HG03571 (cell line): Measurements from ENCODE around the gene PTPRN2.

Source experiments
- ATAC-seq: cut with Tn5 transposase; IDR thresholded peaks from one replicate; pipeline ENCODE4 v1.9.1; 2021; ENCODE audit not compliant: unreplicated experiment

Gene PTPRN2

DNA sequence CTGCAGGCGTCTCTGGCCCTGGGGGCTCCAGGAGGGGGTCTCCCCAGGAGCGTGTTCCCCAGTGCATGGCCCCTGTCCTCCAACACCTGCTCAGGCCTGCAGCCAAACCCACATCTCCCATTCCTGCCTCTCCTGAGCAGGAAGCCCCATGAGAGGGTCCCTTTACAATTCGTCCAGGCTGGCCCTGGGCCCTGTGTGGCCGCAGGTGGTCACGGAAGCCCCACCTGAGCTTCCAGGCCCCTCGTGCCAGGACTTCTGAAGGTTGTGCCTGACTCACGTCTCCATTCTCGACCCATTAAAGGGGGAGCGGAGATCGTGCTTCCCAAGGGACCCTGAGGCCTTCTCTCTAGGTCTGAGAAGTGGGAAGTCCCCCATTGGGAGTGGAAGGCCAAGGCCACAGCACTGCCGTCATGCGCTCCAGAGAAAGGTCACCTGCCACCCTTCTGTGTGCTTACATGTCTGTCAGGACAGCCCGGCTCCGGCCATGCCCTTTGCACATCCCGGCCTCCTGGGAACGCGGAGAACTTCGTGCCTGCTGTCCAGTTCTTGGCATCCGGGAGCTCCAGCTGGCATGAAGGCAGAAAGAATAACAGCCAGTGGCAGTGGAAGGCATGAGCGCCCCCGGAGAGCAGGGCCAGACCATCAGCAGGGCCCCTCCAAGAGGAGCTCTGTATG lies 868.5 kb downstream of the PTPRN2 start:
- no peak for ATAC-seq

DNA sequence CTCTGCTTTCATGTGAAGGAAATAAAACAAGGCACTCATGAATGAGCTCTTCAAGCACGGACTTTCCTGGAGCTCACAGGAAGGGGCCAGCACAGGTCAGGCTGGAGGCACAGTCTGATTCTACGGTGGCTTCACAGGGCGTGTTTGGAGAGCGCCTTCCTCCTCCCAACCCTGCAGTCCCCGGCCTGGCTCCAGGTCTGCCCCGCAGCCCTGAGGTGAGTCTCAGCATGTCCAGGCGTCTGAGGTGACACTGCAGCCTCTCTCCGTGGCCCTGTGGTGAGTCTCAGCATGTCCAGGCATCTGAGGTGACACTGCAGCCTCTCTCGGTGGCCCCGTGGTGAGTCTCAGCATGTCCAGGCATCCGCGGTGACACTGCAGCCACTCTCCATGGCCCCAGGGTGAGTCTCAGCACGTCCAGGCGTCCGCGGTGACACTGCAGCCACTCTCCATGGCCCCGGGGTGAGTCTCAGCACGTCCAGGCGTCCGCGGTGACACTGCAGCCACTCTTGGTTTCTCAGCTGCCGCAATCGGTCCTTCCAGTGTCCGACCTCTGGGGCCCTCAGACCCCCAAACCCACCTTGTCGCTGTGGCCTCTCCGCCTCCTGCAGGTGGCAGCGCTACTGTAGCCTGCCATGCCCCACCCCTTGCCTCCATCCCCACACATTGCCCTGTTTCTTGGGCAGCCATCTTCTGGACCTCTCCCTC lies 869.2 kb downstream of the PTPRN2 start:
- no peak for ATAC-seq

DNA sequence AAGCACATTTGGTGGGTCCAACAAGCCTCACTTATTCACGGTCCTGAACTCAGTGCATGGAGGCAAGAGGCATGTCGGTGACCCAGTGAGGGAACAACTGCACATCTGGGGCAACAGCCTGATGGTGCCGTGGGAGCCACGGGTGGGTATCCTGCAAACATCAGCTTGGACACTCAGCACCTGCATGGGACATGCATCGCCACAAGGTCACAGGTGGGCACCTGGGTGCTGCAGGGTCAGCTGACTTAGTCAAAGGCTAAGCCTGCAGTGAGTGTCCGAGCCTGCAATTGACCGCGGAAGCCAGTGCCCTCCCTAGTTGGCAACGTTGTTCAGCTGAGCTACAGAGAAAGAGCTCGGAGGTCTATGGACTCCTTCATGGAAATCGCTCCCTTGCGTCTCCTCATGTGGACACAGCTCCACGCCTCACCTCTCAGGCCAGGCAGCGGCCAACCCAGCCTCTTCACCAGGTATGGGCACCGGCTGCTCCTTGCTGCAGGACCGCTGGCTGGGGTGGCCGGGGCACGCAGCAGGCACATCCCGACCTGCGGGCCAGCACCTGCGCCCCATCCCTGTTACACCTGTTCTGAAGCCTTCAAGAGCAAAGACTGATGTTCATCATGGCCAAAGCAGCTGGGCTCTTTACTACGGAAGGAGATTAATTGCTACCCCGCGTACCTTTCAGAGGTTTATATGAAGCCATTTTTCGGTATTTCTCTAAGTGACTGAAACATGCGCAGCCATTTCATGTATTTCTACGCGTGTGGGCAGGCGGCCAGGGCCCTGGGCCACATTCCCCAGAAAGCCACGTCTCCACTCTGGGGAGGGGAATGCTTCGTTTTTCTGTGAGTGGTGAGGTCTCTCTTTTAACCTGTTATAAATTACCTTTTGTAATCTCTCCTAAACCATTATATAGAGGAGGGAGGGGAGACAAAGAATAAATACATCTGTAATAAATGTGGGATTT lies 870.1 kb downstream of the PTPRN2 start:
- ATAC-seq, result no peak

DNA sequence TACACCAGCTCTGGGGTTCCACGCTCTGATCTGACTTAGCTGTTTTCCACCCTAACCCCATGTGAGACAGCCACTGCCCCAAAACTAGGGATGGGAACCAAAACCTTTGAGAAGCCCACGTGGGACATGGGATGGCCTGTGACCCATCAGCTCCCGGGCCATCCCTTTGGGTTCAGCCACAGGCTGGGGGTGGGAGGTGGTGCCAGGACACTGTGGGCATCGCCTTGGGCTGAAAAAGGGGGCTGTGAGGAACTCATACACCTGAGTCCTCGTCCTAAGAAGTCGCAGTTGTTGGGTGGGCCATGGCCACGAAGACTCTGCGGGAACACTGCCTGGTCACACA lies 871.7 kb downstream of the PTPRN2 start:
- no peak for ATAC-seq

DNA sequence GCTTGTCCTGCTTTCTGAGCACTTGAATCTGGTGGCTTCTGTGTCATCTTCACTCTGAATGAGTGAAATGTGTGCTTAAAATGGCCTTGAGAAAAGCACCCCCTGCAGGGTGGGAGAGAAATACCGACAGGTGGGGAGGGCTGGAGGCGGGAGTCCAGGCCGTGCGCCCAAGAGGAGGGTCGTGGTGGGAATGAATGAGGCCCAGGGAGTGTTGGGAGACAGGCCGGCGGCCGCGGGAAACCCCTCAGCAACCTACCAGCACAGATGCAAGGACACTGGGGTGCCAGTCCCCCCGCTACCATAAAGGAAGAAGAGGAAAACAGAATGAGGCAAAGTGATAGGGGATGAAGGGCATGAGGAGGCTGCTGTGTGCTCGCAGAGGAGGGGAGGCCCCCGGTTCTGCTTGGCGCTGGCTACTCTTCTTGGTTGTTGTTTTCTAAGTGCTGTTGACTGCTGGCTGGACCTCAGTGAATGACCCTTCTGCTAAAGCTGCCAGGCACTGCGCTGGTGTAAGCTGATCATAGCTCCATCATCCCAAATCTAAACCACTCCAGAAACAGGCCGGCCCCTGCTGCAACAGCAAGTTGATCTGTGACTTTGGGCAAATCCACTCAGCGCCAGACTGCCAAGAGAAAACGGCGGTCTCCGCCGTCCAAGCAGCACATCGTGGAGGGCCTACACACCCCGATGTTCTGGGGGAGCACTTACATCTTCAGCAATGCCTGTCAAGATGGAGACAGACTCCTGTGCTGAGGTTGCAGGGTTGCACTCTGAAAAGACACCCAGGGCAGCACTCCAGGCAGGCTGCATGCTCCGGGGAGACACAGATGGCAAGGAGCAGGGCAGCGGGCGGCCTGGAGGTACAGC lies 872.3 kb downstream of the PTPRN2 start:
- ATAC-seq, result no peak

DNA sequence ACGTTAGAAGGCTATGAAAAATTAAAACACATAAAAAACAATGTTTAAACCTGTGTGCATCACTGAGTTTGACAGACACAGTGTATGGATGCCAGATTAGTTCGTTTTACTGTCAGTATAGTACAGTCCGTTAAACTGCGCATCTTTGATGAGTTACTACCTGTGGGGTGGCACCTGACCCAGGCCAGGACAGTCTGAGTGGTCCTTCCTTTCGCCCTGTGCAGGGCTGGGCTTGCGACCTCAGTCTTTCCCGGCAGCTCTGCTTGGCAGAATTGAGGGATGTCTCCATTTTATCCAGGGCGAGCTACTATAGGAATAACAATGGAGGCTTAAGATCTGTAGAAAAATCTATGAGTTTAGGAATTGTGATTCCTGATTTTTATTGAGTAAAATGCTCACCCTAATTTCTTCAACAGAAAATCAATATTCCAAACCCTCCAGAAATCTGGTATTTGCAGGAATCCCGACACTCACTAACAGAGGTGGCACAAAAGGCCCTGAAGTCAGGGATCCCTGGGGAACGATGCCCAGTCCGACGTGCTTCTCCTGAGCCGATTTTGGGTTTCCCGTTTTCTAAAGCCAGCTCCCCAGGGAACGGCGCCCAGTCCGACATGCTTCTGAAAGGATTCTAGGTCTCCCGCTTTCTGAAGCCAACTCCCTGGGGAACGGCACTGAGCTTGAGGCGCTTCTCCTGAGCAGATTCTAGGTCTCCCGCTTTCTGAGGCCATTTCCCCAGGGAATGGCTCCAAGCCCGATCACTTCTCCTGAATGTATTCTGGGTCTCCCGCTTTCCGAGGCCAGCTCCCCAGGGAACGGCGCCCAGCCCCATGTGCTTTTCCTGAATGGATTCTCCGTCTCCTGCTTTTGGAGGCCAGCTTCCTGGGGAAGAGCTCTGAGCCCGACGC lies 873.2 kb downstream of the PTPRN2 start:
- no peak for ATAC-seq

DNA sequence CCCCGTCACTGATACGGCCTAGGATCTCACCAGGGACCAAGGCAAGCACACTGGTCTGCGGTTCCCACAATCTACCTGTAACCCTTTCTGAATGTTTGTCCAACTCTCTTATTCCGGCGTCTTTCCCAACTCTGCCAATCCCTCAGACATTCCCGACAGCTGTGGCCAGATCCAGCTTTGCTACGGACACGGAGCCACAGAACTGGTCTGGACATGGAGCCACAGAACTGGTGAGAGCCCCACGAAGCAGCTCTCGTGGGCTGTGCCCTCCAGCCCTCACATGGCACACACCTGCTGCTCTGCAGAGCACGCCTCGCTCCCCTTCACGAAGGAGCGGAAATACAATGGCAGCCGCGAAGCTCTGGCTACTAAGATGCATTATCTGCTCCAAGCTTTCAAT lies 874.0 kb downstream of the PTPRN2 start:
- ATAC-seq, result no peak

DNA sequence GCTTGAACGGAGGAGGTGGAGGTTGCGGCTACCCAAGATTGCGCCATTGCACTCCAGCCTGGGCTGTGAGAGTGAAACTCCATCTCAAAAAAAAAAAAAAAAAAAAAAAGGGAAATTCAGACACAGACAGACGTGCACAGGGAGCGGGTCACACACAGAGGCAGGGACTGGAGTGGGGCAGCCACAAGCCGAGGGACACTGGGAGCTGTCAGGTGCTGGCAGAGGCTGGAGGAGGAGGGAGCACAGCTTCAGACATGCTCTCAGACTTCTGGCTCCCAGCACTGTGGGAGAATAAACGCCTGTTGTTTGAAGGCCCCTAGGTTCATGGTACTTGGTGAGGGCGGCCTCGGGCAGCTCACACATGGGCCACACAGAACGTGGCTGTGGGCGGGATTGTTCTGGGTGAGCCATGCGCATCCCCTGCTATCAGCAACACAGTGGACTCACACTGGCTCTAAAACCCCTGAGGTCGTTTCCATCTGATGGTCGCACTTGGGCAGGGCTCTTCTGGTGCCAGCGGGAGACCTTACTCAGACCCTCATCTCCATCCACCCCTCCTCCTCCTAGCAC lies 874.9 kb downstream of the PTPRN2 start:
- ATAC-seq, result no peak

DNA sequence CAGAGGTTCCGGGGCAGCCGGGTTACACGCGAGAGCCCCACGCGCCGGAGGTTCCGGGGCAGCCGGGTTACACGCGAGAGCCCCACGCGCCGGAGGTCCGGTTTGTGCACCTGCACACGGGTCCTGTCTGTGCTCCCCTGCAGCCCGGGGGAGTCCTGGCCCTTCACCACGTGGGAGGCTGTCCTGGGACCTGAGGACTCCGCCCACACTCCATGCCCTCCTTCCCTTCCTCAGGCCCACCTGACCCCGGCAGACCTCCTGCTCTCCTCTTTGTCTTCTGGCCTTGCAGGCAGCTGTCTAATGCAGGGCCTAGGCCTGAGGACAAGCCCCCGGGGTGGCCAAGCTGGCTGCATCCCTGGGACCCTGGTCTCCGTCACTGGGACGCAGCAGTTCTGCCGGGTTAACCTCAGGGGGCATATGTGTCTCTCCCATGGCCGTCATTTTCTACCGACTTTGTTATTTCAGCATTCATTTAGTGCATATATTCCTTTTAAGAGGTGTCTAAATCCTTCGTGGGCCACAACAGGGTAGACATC lies 876.2 kb downstream of the PTPRN2 start:
- ATAC-seq, result no peak

DNA sequence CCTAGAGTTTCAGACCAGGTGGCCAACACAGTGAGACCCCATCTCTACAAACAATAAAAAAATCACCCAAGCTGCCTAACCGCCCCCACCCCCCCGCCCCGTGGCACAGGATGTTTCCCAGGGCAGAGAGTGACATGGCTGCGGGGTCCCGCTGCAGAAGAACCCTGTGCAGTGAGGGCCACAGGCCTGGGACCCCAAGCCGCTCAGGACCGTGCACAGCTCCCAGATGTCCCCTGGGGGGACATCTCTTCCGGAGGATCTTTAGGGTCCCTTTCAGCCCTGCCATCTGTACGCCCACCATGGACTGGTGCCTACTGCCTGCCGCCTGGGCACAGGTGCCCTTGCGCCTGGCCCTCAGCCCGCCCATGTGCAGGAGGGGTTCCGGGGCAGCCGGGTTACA lies 877.2 kb downstream of the PTPRN2 start:
- ATAC-seq, result no peak

DNA sequence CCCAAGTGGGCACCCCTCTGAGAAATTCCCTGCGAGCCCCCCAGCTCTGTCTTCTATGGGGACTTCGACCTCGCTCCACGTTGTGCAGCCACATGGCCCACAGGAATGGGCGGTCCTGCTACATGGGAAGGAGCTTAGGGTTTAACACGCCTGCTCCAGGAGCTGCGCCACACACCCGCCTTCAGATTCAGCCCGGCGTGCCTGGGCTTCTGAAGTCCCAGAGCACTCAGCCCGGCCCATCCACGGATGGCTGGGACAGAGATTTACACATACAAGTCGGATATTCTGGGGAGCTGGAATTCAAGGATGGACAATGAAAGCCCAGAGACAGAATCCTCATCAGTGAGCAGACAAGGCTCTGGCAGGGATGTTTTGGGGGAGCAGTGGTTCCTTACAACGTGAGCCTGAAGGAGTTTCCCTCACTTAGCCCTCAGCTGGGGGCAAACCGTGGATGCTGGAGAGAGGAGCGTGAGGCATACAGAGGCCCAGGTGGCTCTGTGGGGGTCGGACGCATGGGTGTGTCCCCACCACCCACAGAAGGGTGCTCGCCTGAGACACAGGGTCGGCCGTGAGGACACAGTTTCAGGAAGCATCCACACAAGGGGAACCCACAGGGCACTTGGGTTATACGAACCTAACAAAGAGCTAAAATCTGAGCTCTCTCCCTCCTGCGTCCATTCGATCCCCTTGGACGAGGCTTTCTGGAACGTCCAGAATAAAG lies 877.9 kb downstream of the PTPRN2 start:
- ATAC-seq, result no peak

DNA sequence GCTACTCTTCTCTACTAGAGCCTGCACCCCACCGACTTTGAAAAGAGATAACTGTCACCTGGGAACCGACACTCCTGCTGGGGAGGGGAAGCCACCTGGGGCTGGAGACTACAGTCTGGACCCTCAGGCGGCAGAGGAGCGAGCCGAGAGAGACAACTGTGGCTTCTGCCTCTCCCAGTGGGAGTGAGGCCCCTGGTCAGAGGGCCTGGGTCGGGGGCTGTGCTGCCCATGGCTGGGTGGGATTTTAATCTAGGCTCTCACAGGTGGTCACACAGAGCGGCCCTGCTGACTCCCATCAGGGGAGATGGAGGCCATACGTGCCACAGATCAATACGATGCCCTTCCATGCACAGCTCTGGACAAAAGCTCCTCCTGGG lies 878.7 kb downstream of the PTPRN2 start:
- ATAC-seq, result no peak

DNA sequence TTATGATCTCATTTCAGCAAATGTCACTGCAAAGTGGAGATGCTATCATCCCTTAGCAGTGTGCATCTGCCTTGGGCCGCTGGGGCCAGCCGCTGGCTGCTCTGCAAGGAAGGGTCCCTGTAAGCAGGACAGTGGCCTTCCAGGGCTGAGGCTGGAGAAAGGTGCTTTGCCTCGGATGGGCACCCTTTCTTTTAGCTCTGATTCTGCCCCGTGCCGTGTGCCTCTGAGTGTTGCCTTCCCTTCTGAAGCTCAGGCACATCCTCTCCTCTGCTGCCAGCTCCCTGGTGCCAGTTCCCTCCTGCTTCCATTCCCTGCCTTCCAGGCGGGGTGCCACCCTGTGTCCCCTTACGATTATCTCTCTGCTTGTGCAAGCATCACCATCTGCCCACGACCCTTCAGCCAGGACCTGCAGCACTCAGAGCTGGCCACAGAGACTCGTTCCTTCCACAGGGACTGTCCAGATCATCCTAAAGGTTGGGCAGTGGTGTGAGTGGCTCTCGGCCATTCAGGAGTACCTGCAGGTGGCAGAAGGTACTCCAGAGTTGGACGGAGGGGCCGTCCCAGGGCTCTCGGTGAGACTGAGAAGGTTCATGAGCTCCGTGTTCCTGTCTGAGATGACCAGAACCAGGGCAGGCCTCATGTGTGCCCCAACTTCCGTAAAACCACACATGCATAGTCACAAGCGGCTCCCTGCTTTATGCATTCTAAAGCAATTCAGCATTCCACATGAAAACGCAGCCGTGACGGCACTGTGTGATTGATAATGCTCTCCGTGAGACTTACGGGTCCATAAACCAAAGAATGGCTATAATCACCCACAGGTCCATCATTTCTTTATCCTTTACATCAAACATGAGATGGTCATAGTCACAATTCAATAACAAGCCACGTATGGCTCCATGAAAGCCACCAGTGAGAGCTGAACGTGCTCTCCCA lies 879.4 kb downstream of the PTPRN2 start:
- no peak for ATAC-seq

DNA sequence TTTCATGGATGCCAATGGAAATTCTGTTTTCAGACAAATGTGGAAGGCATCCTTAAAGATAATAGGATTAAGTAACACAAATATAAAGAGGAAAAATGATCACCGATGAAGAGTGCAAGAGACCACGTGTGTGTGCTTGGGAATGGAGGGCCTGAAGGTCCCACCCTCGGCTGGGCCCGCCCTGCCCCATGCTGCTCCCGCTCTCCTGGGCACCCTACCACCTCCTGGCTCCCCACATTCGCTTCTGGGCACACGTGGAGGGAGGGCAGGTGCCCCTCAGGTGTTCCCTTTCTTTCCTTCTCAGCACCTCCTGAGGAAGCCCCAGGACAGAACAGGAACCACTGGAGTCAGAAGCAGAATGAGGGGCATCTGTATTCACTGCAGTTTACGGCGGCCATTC lies 883.3 kb downstream of the PTPRN2 start:
- ATAC-seq, result no peak

DNA sequence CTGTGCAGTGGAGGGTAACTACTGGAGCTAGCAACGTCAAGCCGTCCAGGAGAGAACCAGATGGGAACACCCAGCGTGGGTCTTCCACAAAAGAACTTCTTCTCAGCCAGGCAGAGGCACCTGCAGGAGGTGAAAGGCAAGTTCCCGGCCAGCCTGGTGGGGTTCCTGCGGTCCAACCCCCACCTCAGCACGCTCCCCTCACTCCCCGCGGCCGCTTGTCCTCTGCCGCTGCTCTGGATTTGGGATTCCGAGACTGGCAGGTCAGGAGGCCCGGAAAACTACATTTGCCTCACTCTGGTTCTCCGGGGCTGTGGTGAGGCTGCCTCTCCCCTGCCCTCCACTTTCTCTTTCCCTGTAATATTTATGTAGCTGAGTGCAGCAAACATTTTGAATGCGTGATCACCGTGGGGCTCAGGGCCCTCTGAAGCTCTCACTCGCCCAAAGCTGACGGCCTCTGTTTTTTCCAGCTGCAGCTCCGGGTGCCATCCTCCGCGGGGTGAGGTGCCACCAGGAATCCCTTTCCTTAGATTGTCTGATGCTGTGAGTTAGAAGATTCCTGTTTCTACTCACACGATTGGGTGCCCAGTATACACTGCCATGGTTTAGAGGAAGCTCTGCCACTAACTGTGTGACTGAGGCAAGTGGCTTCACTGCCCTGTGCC lies 884.0 kb downstream of the PTPRN2 start:
- no peak for ATAC-seq

DNA sequence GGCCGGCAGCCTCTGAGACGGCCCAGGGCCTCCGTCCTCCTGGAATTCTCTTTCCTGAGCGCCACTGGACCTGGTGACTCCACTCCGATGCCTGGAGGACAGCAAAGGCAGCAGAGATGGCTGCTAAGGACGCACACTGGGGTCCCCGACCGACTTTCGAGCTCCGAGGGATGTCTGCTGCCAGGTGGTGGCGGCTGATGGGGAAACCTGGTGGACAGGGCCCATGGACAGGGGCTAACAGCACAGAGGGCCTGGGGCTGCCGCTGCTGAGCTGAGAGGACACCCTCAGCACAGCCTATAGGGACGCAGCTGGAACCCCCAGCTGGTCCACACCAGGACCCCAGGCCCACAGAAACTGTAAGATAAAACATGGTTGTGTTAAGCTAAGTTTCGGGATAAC lies 884.5 kb downstream of the PTPRN2 start:
- ATAC-seq, result no peak
